MM.1S (cell line): ENCODE data around the gene FAAH.

ENCODE experiments used
- EZH2 ChIP-seq: fragments of 300-600 bp; sonication (generic); optimal IDR thresholded peaks from 2 replicates; pipeline ENCODE3; 2017; ENCODE audit warnings: low read depth, mild to moderate bottlenecking, antibody characterized with exemption, low read length, mixed read lengths
- TF ChIP-seq, protein P1 (sequence below): fragments of 300-600 bp; sonication (generic); IDR thresholded peaks from 2 replicates; pipeline ENCODE4 v1.5.1; 2016; ENCODE audit warnings: antibody characterized with exemption, low read length, mixed read lengths

DNA sequence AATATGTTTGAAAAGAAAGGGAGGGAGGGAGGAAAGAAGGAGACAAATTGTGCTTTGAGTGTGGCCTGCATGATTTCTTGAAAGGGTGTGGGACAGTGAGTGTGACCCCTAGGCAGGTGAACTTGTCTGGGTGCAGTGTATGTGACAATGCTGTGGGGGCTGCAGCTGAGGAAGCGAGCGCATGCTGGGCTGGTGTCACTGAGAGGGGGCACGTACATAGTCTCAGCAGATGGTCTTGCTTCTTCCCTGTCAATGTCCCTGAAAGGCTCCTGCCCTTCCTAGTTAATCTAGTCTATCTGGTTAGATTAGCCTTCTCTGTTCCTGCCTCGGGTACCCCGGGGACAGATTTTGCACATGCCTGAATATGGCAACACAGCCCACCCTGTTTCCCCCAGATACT lies 9.8 kb downstream of the FAAH start:
- TF ChIP-seq, protein P1, sequence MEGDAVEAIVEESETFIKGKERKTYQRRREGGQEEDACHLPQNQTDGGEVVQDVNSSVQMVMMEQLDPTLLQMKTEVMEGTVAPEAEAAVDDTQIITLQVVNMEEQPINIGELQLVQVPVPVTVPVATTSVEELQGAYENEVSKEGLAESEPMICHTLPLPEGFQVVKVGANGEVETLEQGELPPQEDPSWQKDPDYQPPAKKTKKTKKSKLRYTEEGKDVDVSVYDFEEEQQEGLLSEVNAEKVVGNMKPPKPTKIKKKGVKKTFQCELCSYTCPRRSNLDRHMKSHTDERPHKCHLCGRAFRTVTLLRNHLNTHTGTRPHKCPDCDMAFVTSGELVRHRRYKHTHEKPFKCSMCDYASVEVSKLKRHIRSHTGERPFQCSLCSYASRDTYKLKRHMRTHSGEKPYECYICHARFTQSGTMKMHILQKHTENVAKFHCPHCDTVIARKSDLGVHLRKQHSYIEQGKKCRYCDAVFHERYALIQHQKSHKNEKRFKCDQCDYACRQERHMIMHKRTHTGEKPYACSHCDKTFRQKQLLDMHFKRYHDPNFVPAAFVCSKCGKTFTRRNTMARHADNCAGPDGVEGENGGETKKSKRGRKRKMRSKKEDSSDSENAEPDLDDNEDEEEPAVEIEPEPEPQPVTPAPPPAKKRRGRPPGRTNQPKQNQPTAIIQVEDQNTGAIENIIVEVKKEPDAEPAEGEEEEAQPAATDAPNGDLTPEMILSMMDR: no peak
- no peak for TF ChIP-seq EZH2
